HG02798 (cell line): ENCODE data around the gene GRK4.
"Not testable (repeated sequence)": the region's sequence is repeated elsewhere in the genome, so short reads cannot be mapped to it uniquely, and the experiment has no call there.

ENCODE experiments used
- ATAC-seq: cut with Tn5 transposase; IDR thresholded peaks from one replicate; pipeline ENCODE4 v1.9.1; 2021; ENCODE audit warnings: mild to moderate bottlenecking; ENCODE audit not compliant: unreplicated experiment, poor library complexity

The GRK4 gene

GRCh38 chr4:2940267-2941137, 22.9 kb upstream of the GRK4 start:
- ATAC-seq, result no peak

GRCh38 chr4:2941138-2942036, 22.0 kb upstream of the GRK4 start:
- ATAC-seq, result no peak

GRCh38 chr4:2942037-2942531, 21.3 kb upstream of the GRK4 start:
- ATAC-seq, result no peak

- ATAC-seq, result no peak
These were observed 20.6 kb upstream of the GRK4 start for GRCh38 chr4:2942532-2943363.

- ATAC-seq, result no peak
These were observed 19.8 kb upstream of the GRK4 start for GRCh38 chr4:2943364-2944090.

GRCh38 chr4:2944091-2944482, 19.3 kb upstream of the GRK4 start:
- ATAC-seq, result no peak

GRCh38 chr4:2944586-2945526, 18.5 kb upstream of the GRK4 start:
- no peak for ATAC-seq

- ATAC-seq, result not testable (repeated sequence)
These were observed 17.5 kb upstream of the GRK4 start for GRCh38 chr4:2945619-2946604.

- ATAC-seq, result no peak
These were observed 16.4 kb upstream of the GRK4 start for GRCh38 chr4:2946812-2947600.

GRCh38 chr4:2947926-2948325, 15.4 kb upstream of the GRK4 start:
- no peak for ATAC-seq

- ATAC-seq, result no peak
These were observed 14.2 kb upstream of the GRK4 start for GRCh38 chr4:2948895-2949781.

- ATAC-seq, result no peak
These were observed 13.6 kb upstream of the GRK4 start for GRCh38 chr4:2949782-2950125.

GRCh38 chr4:2950221-2950989, 13.0 kb upstream of the GRK4 start:
- no peak for ATAC-seq

- ATAC-seq, result no peak
These were observed 9.9 kb upstream of the GRK4 start for GRCh38 chr4:2953496-2953895.
